ENCODE results near the gene YAE1.

The YAE1 gene

DNA sequence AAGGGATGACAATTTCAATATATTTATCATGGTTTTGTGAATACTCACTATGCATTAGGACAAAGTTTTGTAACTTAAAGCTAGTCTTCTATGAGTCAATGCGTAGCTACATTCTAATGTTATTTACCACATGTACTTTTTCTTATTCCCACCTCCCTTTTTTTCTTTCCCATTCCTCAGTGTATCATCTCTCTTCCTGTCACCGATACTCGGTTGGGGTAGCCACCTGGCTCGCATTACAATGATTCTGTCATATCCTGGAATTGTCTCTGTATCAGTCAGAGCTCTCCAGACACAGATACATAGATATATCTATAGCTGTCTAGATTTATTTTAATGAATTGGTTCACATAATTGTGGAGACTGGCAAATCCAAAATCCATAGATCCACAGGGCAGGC is 47.4 kb downstream of the YAE1 start:
- no peak for DNase-seq (ENCODE audit: low spot score)

DNA sequence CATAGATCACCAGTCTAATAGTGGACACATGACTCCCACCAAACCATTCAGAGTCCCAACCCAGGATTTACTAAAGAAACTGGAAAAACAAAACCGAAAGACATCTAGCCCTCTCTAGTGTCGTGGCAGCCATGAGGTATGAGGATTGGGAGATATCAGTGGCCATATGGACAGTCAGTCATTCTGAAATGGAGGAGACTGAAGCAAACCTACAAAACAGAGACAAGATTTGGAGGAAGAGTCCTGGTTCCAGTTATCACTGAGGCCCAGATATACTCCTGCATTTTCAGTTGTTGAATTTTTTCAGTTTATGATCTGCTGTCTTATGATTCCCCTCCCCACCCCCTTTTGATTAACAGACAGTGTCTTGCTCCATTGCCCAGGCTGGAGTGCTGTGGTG is 48.1 kb downstream of the YAE1 start:
- H3K36me3 ChIP-seq (ENCODE audit: low read depth), result no peaks in the 10 kb centered on the region
- H3K4me3 ChIP-seq (ENCODE audit: severe bottlenecking), result no peak overlapping the region
- ATAC-seq (ENCODE audit: low read depth) (no peak), DNase-seq (ENCODE audit: low spot score) (no peak)
- TF ChIP-seq, protein P1, sequence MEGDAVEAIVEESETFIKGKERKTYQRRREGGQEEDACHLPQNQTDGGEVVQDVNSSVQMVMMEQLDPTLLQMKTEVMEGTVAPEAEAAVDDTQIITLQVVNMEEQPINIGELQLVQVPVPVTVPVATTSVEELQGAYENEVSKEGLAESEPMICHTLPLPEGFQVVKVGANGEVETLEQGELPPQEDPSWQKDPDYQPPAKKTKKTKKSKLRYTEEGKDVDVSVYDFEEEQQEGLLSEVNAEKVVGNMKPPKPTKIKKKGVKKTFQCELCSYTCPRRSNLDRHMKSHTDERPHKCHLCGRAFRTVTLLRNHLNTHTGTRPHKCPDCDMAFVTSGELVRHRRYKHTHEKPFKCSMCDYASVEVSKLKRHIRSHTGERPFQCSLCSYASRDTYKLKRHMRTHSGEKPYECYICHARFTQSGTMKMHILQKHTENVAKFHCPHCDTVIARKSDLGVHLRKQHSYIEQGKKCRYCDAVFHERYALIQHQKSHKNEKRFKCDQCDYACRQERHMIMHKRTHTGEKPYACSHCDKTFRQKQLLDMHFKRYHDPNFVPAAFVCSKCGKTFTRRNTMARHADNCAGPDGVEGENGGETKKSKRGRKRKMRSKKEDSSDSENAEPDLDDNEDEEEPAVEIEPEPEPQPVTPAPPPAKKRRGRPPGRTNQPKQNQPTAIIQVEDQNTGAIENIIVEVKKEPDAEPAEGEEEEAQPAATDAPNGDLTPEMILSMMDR (IDR thresholded peaks at IDR 0.05; ENCODE audit: poor library complexity, severe bottlenecking), result no peak
- no peaks in the 10 kb centered on the region for H3K27me3 ChIP-seq (ENCODE audit: insufficient read depth, poor library complexity, severe bottlenecking)
- H3K27ac ChIP-seq (ENCODE audit: poor library complexity, severe bottlenecking), result peak overlapping the region; percentile 63
- peaks cover 27% of the 10 kb centered on the region for H3K4me1 ChIP-seq (ENCODE audit: insufficient read depth, poor library complexity, severe bottlenecking)
- H3K9me3 ChIP-seq (ENCODE audit: severe bottlenecking), result peaks cover 3% of the 10 kb centered on the region

More for the DNA sequence above, 47.4 kb downstream of the YAE1 start:
- Histone ChIP-seq H3K27ac (ENCODE audit: poor library complexity, severe bottlenecking) (peak overlapping the region; percentile 63), H3K4me1 (ENCODE audit: insufficient read depth, poor library complexity, severe bottlenecking) (peaks cover 35% of the 10 kb centered on the region), H3K9me3 (ENCODE audit: severe bottlenecking) (peaks cover 3% of the 10 kb centered on the region), H3K27me3 (ENCODE audit: insufficient read depth, poor library complexity, severe bottlenecking) (no peaks in the 10 kb centered on the region), H3K4me3 (ENCODE audit: severe bottlenecking) (no peak overlapping the region), H3K36me3 (ENCODE audit: low read depth) (no peaks in the 10 kb centered on the region)
- TF ChIP-seq, protein P1 (IDR thresholded peaks at IDR 0.05; ENCODE audit: poor library complexity, severe bottlenecking), result no peak
- ATAC-seq (ENCODE audit: low read depth), result peak; percentile 69

DNA sequence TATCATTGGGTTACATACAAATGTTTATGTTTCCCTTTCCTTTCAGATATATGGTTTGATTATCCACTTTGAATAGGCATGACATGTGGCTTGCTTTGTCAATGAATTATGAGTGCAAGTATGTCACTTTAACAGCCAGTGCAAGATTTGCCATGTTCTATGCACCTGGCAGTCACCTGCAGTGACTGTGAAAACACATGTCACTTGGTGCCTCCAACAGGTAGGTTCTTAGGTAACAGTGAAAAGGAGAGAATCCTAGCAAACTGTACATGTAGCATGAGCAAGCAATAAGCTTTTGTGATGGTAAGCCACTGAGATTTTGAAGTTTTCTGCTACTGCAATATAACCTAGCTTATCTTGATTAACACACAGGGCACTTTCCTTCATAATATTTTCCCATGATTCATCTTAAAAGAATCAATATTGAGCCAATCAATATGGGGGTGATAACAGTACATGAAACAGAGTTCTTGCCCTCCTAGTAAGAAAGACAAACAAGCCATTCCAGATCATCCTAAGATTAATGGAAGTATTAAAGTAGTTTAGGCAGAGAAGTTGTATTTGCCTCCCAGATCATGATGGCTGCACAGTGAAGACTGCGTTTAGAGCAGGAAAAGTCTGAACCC is 49.3 kb downstream of the YAE1 start:
- ATAC-seq (ENCODE audit: low read depth) (no peak), DNase-seq (ENCODE audit: low spot score) (no peak)
- H3K9me3 ChIP-seq (ENCODE audit: severe bottlenecking), result peaks cover 3% of the 10 kb centered on the region
- H3K27me3 ChIP-seq (ENCODE audit: insufficient read depth, poor library complexity, severe bottlenecking), result no peaks in the 10 kb centered on the region
- TF ChIP-seq, protein P1 (IDR thresholded peaks at IDR 0.05; ENCODE audit: poor library complexity, severe bottlenecking), result no peak
- H3K4me1 ChIP-seq (ENCODE audit: insufficient read depth, poor library complexity, severe bottlenecking), result peaks cover 24% of the 10 kb centered on the region
- no peaks in the 10 kb centered on the region for H3K36me3 ChIP-seq (ENCODE audit: low read depth)
- H3K4me3 ChIP-seq (ENCODE audit: severe bottlenecking), result no peak overlapping the region
- H3K27ac ChIP-seq (ENCODE audit: poor library complexity, severe bottlenecking), result peak overlapping the region; percentile 9

DNA sequence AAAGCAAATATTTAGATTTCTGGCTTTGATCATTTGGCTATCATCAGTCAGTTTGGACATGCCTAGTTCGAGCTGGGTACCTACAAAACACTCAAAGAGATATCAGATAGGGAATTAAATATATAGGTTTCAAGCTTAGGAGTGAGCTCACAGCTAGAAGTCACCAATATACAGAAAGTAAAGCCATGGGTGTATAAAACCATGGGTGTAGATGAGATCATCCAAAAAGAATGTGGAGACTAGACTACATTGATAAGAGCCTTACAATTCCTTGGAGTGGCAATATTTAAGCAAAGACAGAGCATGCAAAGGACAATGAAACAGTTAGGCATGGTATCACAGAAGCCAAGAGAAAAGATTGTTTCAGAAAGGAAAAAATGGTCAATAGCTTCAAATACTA is 49.9 kb downstream of the YAE1 start:
- H3K27ac ChIP-seq (ENCODE audit: poor library complexity, severe bottlenecking), result peak overlapping the region; percentile 9
- H3K4me3 ChIP-seq (ENCODE audit: severe bottlenecking), result no peak overlapping the region
- DNase-seq (ENCODE audit: low spot score), result no peak
- ATAC-seq (ENCODE audit: low read depth), result peak; percentile 57; the same call in 2 of the 3 replicates
- H3K36me3 ChIP-seq (ENCODE audit: low read depth), result no peaks in the 10 kb centered on the region
- TF ChIP-seq, protein P1 (IDR thresholded peaks at IDR 0.05; ENCODE audit: poor library complexity, severe bottlenecking), result no peak
- H3K4me1 ChIP-seq (ENCODE audit: insufficient read depth, poor library complexity, severe bottlenecking), result peaks cover 29% of the 10 kb centered on the region
- H3K27me3 ChIP-seq (ENCODE audit: insufficient read depth, poor library complexity, severe bottlenecking), result no peaks in the 10 kb centered on the region
- H3K9me3 ChIP-seq (ENCODE audit: severe bottlenecking), result peaks cover 3% of the 10 kb centered on the region

DNA sequence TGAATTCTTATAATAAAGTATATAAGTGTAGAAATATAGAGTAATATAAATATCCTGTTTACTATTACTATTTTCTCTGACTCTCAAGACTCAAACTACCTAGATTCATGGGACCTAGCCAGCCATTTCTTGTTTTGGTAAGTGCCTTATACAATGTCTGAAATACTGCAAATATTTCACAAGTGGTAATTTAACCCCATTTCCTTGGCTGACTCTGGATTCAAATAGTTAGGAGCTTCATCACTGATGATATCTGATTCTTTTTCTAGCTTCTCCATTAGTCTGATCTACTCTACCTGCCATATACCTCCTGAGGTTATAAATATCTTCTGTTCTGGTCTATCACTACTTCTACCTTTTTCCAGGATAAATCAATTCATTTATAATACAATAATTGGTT is 50.8 kb downstream of the YAE1 start:
- H3K4me1 ChIP-seq (ENCODE audit: insufficient read depth, poor library complexity, severe bottlenecking), result peaks cover 34% of the 10 kb centered on the region
- no peak overlapping the region for H3K4me3 ChIP-seq (ENCODE audit: severe bottlenecking)
- 0 out of 3 replicates have a peak, but pooled peaks have one; percentile 15 for ATAC-seq (ENCODE audit: low read depth)
- H3K9me3 ChIP-seq (ENCODE audit: severe bottlenecking), result peaks cover 3% of the 10 kb centered on the region
- no peaks in the 10 kb centered on the region for H3K36me3 ChIP-seq (ENCODE audit: low read depth)
- H3K27ac ChIP-seq (ENCODE audit: poor library complexity, severe bottlenecking), result peak overlapping the region; percentile 9
- H3K27me3 ChIP-seq (ENCODE audit: insufficient read depth, poor library complexity, severe bottlenecking), result no peaks in the 10 kb centered on the region
- TF ChIP-seq, protein P1 (IDR thresholded peaks at IDR 0.05; ENCODE audit: poor library complexity, severe bottlenecking), result no peak
- no peak for DNase-seq (ENCODE audit: low spot score)

All from RWPE2 (cell line).